M059J (cell line): ENCODE measurements around the gene PIP4K2A. TPM values are rescaled to one million over a fixed set of nuclear protein-coding genes. Genes with fewer than 3 reads are reported as not detected.

Experiments
- DNase-seq: peaks from one replicate; pipeline ENCODE4 v3.0.0-alpha.2; 2012; ENCODE audit warnings: low read depth
- total RNA-seq: library from RNA; depleted of rRNA; stranded (reverse); fragments of >200 nt; shearing (Covaris generic); gene quantifications from 2 replicates; pipeline ENCODE4 v1.2.3, GENCODE V29; 2014

PIP4K2A gene
- total RNA-seq, 1 experiment from 2014 or later: 26.6 TPM

DNA sequence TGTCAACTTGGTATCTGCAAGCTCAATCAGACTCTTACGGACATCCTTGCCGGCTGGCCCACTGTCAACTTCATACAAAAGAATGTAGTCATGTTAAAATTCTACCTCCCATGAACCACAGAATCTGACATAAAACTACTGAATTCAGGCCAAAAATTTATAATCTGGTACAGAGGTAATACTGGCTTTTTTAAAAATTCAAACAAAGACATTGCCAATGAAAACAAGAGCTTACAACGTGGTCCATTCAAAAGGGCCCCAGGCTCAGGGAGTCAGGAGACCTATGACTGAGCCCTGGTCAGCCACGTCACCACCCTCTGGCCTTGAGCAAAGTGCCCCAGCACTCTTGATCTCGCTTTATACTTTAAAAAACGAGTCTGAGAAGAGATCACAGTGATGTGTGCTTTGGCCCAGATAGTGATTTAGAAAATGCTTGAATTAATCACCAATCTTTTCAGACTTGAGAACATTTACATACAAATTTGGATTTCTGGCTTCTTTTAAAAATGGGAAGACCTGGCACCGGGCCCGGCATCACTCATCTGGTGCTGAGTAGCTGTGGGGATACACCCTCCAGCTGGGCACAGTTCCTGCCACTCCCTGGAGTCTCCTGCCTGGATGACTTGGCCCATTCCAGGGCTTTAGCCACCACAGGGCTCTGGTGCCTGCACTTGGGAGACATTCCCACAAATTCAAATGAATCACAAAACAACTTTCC, 94.1 kb downstream of the PIP4K2A start:
- peak; percentile 94 for DNase-seq

DNA sequence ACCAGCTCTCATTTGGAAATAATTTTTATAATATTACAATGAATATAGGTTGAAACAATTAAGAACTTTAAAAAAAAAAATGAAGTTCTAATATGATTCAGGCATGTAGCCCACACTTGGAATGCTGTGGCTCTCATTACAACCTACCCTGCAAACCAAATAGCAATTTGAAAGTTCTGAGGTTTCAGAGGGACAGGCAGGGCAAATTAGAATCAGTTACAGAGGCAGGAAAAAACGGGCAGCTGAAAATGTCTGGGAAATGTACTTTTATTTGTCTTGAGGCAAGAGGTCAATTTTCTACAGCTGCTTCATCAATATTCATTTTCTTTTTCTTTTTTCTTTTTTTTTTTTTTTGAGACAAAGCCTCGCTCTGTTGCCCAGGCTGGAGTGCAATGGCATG, 95.3 kb downstream of the PIP4K2A start:
- no peak for DNase-seq

DNA sequence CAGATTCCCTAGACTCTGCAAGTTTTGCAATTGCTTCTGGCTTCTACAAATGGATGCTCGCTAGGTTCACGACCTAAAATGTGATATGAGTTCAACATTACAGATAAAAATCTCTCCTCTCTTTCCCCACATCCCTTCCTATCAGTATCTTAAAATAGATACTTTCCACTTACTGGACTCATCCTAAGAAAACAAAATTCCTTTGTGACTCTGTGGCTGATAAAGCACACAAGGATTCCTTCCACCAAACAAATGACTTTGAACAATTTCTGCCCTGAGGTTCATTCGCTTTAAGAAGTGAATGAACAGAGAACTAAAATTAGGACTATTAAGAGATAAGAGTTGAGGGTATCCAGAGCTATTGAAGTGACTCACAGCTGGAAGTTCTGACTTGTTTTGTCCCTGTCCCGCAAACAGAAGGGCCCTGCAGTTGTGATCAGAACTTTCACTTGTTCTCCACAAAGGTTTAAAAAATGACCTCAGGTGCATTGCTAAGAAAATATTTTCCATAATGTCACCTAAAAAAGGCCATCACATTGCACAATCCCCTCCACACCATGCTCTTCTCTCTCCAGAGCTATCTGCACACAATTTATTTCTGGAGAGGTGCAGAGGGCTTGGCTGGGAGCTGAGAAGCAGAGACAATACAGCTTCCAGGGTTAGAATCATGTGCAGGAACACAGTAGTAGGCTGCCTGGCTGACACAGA, 96.1 kb downstream of the PIP4K2A start:
- peak; percentile 75 for DNase-seq

DNA sequence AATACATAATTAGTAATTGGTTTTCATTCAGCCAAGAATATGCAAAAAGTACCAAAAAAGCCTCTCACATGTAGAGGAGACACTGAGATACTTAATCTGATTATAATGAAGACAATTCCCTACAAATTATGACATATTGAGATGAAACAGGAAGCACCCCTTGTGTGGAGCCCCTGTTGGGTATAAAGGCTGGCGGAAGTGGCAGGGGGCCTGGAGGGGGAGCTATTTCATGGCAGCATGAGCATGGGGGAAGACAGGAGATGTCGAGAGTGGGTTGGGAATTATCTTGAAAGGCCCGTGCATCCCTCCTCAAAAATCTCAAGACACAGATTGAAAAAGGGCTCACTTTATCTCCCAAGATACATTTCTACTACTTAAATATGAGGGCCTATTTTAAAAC, 96.9 kb downstream of the PIP4K2A start:
- DNase-seq: no peak

DNA sequence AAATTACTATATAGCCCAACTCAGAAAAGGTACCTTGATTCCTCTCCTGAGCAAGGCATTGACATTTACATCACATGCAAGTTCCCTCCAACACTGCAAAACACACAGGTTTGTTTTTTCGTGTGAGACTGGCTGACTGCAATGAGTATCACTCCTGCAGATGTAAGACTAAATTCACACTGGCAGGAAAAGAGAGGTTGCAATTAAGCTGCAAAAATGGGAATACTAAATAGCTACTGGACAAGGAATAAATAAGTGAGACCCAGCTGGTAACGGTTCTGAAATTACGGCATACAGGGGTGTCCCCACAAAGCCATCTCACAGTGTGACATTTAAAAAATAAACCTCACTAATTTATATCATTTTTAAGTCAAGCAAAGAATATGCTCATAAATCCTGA, 97.3 kb downstream of the PIP4K2A start:
- no peak for DNase-seq

DNA sequence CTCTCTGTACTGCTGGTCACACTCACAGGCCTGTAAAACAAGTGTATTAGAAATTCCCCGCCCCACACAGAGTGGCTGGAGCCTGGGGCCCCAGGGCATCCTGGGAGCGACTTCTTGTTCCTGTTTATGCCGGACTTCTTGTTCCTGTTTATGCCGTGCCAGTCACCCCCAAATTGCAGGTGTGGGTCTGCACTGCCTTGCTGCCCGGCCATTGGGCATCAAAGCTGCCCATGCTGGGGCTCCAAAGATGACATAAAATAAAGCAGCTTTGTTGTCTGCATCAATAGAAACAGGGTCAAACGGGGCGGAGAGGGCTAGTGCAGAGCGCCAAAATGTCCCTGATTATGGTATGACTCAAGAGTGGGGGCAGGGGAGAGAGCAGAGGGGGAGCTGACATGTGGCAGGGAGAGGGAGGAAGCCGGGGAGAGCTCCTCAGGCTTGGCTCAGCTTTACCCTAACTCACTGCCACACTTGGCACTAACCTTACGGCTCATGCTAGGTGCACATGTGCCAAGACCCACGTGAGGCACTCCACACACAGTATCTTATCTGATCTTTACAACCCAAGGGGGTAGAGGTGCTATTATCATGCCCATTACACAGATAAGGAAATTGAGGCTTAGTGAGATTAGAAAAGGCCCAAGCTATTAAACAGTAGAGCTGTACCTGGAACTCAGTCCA, 98.4 kb downstream of the PIP4K2A start:
- DNase-seq: peak; percentile 69

DNA sequence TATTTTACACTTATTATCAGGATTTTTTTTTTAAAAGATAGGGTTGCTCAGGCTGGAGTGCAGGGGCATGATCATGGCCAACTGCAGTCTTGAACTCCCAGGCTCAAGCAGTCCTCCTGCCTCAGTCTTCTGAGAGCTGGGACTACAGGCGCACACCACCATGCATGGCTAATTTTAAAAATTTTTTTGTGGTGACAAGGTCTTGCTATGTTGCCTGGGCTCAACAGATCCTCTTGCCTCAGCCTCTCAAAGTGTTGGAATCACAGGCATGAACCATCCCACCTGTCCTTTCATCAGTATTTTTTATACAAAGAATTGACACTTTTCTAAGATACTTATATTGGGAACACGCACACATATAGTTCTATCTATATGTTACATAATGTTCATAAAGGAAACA, 99.3 kb downstream of the PIP4K2A start:
- no peak for DNase-seq

DNA sequence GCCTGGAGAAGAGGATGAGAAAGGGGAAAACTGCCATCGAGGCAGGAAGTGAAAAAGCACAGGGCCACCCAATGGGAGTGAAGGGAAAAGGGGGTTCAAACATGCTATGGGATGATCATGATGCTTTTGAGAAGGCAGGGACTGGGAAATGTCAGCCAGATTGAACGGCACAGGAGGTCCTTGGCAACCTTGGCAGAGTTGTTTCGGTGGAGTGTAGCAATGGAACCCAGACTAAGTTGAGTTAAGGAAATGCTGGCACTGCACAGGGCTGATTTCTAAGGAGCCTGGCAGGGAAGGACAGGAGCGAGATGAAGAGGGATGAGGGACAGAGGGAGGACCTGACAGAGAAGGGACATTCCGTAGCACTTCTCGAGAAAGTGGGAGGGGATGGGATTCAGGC, 101.4 kb downstream of the PIP4K2A start:
- no peak for DNase-seq

DNA sequence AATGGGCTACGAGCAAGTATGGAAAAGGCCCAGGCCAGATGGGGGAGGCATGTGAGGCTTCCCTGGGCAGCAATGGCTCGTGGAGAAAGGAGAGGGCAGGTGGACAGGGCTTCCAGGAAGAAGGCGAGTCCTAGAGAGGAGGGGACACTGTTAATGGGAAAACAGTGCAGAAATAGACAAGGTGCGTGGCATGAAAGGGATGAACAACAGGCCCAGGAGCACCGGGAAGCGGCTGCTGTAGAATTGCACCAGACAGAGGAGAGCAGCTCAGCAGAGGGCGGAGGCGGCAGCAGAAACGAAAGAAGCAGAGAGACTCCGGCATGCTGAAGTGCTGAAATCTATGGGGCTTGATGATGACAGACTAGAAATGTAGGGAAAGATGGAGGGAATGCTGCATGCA, 102.1 kb downstream of the PIP4K2A start:
- DNase-seq: no peak

DNA sequence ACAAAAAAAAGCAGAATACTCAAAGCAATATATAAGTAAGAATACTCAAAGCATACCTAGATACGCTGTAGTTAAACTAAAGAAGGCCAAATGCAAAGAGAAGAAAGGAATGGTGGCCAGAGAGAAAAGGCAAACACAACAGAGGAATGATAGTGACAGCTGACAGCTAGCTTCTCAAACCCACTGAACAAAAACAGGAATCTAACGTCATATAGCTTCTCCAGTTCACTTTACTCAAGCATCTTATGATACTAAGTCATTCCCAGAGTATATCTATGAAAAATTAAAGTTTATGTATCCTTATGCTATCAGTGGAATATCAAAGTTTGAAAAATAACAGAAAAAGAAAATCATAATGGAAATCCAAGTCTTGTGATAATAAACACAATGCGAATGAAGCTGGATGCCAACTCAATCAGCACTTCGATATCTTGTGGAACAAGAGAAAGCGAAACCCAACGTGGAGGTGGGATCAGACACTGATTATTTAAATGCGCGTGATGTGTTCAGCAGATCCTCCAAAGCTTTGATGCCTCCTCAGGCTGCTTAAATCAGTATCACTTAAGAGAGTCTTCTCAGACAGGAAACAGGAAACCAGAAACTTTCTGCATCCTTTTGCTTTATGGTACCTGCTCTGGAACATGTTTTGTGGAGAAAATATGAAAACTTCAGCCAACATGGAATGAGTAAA, 102.8 kb downstream of the PIP4K2A start:
- DNase-seq: no peak

DNA sequence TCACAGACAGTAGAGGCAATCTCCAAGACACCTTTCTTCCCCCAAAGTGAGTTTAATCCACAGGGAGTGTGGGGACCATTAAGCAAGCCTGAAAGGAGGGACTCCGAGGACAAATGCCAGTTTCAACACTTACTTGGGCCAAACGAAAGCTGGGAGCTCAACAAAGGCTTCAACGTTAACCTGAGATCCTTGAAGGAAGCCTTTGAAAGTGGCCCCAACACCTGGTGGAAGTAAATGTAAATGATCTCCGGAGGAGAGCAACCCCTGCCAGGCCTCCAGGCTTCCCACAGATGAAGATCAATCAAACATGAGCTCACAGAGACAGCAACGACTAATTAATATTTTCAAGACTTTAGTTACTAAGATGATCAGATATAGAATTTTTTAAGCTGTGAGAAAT, 103.8 kb downstream of the PIP4K2A start:
- DNase-seq: no peak

DNA sequence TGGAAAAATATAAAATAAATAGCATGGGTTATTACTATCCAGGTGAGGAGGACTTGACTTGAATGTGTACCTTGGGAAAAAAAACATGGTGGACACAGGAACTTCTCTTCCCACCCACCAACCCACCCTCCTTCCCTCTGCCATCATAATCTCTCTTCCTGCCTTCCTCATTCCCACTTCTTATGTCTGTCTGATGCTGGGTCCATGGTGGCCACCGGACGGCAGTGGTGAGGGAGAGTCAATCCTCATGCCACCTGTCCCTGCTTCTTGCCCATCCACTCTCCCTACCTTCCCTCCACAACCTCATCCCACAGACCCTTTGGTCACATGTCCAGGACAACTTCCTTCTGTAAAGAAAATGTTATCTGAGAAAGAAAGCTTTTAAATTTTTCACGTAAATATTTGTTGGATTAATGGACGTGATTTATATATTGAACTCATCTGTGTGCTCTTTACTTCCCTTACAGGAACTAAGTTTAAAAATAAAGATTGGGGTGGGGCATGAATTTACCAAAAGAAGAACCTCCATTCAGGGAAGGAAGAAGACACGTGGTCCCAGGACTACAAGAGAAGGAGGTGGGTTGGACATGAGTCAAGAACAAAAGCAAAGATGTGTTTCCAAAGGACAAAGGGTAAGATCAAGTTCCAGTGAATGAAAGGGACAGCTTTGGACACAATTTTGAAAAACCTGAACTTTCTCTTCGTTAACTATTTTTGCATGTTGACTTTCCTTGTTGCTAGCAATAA, 104.5 kb downstream of the PIP4K2A start:
- DNase-seq: no peak

DNA sequence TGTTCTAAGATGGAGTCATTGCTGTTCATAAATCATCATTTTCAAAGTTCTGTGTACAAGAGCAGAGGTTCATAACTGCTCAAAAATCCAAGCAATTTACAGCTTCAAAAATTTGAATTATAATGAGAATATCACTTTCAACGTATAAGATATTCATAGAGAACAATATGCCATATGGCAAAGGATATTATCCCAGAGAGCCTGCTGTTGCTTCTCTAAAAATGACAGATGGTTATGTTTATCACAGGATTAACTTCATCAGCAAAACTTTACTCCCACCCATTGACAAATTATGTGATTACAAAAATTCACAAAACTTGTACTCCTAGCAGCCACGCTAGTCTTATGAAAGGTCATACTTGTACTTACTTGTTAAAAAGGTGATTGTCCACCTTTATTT, 105.1 kb downstream of the PIP4K2A start:
- no peak for DNase-seq

DNA sequence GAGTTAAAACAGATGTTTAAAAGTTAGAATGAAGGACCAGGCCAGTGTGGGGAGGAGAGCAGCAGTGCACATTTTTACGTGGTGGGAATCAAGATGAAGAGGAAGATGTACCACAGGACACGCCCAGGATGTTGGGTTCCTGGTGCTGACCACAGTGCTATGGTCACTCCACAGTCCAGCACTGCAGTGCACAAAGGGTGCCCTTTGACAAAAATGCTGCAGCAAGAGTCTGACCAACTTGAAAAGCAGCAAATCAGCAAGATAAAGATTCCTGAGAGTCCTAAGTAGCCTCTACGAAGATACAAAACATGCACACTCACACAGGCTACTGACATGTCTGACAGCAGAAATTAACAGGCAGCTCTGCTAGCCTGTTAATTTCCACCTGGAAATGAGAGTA, 107.1 kb downstream of the PIP4K2A start:
- DNase-seq: no peak

DNA sequence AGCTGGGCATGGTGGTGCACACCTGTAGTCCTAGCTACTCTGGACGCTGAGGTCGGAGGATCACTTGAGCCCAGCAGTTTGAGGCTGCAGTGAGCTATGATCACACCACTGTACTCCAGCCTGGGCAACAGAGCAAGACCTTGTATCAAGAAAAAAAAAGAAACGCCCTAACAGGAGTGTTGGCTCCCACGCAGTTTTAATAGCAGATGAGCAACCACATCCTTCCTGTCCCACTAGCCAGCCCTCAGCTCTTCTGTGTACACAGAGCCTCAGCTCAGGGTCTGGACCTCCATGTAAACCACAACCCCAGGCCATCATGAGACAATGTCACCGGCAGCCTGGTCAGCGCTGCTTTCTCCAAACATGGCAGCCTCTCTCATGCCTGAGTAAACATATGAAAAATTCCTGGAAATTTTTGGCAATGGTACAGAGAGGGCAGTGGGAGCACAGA, 108.2 kb downstream of the PIP4K2A start:
- DNase-seq: peak; percentile 79

DNA sequence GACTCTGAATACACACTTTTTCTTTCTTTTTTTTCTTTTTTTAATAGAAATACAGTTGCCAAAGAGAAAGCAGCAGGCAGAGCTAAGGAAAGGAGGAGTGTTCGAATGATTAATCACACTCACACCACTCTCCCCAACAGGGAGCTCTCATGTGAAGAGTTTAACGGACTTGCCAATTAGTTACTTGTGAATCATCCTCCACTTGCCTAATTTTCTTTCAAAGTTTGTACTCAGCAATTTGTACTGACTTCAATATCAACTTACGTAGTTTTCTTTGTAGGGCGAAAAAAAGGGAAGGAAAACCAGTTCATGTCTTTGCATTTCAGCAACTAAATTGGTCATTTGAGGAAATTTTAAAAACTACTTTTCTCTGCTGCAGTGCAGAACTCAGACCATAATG, 109.2 kb downstream of the PIP4K2A start:
- DNase-seq: peak; percentile 65

DNA sequence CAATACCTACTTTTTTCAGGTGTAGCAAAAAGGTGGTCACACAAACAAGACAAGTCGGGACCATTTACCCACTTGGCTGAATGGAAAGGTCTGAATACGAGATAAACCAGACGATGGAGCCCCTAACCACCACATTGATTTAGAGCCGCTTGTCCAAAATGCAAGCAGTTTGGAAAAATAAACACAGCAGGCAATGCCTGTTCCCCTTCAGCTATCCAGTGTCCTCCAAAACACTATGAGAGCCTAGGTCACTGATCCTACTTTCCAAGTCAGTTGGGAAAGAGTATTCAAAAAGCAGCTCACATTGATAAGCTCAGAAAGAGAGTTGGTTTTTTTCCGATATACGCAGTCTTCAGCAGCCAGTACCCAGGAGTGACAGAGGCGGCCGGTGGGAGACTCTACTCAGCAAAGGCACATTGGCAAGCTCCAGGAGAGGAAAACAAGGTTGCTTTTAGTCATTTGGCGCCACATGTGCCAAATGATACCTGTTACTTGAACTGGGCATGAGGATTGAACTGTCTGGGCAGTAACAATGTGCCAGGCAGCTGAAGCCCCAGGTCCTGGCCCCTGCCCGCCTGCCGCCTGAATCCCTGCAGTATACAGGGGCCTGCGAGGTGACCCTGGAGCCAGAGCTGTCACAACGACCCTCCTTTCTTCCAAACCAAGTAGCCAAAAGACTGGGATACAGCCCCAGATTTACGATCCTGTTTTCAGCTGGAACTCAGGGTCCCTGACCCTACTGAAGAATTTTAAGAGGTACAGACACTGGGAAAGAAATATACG, 109.8 kb downstream of the PIP4K2A start:
- no peak for DNase-seq

DNA sequence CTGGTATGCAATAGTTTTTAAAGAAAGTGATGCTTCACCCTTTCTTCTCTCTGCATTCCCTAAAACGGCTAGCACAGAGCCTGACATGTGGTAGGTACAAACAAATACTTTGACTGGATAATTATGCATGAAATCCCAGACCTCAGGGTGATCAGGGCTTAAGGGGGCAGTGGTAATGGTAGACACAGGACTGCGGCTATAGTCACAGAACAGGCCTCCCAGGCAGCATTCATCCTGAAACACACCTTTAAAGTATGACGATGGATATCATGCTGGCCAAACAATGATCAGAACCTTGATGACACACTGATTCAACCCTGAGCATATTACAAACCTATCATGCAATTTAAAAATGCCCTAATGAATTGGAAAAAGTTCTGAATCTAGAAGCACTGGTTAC, 110.8 kb downstream of the PIP4K2A start:
- DNase-seq: no peak

DNA sequence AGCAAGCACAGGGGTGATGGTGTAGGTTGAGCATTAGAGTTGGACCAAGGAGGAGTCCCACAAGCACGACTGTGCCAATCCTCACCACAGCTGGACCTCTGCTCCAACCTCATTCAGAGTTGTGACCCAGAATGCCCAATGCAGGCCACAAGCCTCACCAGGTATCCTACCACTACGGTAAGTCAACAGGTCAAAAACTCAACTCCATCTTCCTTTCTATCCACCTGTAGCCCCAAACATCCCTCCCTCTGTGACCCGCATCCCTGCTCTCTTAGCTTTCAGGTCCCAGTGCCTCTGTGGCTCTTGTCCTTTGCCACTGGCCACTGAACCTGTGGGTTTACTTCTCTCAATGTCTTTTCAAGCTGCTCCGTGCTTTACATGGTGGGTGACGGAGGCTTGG, 112.8 kb downstream of the PIP4K2A start:
- no peak for DNase-seq

DNA sequence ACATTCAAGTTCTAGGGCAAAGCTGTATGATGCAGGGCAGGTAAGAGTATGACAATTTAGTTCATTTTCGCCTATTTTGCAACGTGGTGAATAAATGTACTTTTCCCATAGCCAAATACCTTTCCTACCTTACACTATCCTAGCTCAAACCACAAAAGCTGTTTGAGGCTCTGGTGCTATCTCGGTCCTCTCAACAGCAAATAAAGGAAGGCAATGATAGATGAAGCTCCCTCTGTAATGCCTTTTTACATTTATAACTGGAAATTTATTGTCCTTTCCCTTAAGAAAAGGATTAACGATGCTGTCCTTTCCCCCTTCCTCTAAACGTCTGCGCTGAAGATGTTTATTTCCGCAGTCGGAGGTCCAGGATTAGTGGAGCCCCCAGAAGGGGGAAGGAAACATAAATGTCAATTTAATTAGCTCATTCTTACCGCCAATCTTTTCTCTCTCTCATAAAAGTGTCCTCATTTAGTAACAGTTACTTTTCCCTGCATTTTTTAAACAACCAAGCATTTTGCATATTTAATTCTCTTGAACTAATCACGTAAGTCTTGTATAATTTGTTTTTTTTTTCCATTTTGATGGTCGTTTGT, 114.6 kb downstream of the PIP4K2A start:
- no peak for DNase-seq
